PC-3 (cell line): ENCODE data around the gene XYLT2. TPM values are rescaled to one million over a fixed set of nuclear protein-coding genes. Genes with fewer than 3 reads are reported as not detected.

Experiments
- ATAC-seq: fragments of 200-7000 bp; cut with Tn5 transposase; 2 replicates; pipeline ENCODE4 v1.9.1; 2020; ENCODE audit warnings: mild to moderate bottlenecking, moderate library complexity
- BruUV-seq: library from RNA; stranded (reverse); fragments of 400-500 nt; replicated peaks from 2 replicates; lab custom pipeline; 2021; lab: Mats Ljungman, UMichigan
- CTCF ChIA-PET: fragments of 300-600 bp; sonication (Branson Sonifier 250); formaldehyde crosslinking; loops from one replicate; lab custom pipeline; 2022; ENCODE audit warnings: antibody characterized with exemption; lab: Charles Lee
- POLR2A ChIA-PET: fragments of 300-600 bp; sonication (Branson Sonifier 250); formaldehyde crosslinking; loops from one replicate; lab custom pipeline; 2022; ENCODE audit warnings: antibody characterized with exemption; ENCODE audit not compliant: unreplicated experiment; lab: Charles Lee
- DNase-seq: peaks from one replicate; pipeline ENCODE4 v3.0.0-alpha.2; 2015
- H2AFZ ChIP-seq: fragments of 300-600 bp; sonication (generic); 2 replicates; pipeline ENCODE4 v1.6.0; 2016; ENCODE audit warnings: antibody characterized with exemption, low read length
- H3F3A ChIP-seq: fragments of 300-600 bp; sonication (generic); one replicate; pipeline ENCODE4 v1.6.0; 2017; ENCODE audit warnings: antibody characterized with exemption, low read length, control low read depth, mild to moderate bottlenecking; ENCODE audit not compliant: unreplicated experiment
- H3K27ac ChIP-seq: fragments of 300-600 bp; sonication (generic); 2 replicates; pipeline ENCODE4 v1.5.1; 2016; ENCODE audit warnings: mild to moderate bottlenecking, low read length
- H3K27me3 ChIP-seq: fragments of 300-600 bp; sonication (generic); 2 replicates; pipeline ENCODE4 v1.6.1; 2016; ENCODE audit warnings: low read length, mixed read lengths
- H3K36me3 ChIP-seq: fragments of 300-600 bp; sonication (generic); 2 replicates; pipeline ENCODE4 v1.6.1; 2016; ENCODE audit warnings: low read depth, mixed run types, low read length, mixed read lengths
- H3K4me1 ChIP-seq: fragments of 300-600 bp; sonication (generic); 2 replicates; pipeline ENCODE4 v1.5.1; 2016; ENCODE audit warnings: low read length; ENCODE audit not compliant: insufficient read depth
- H3K4me2 ChIP-seq: fragments of 300-600 bp; sonication (generic); 2 replicates; pipeline ENCODE4 v1.6.0; 2016; ENCODE audit warnings: low read length
- H3K4me3 ChIP-seq: fragments of 300-600 bp; sonication (generic); 2 replicates; pipeline ENCODE4 v1.5.1; 2016; ENCODE audit warnings: mild to moderate bottlenecking, low read length, mixed read lengths
- H3K79me2 ChIP-seq: fragments of 300-600 bp; sonication (generic); 2 replicates; pipeline ENCODE4 v1.6.1; 2017; ENCODE audit warnings: low read length, mixed read lengths
- H3K9ac ChIP-seq: fragments of 300-600 bp; sonication (generic); 2 replicates; pipeline ENCODE4 v1.6.0; 2016; ENCODE audit warnings: mild to moderate bottlenecking, low read length
- H3K9me2 ChIP-seq: fragments of 300-600 bp; sonication (generic); replicated peaks from 2 replicates; pipeline ENCODE4 v1.6.1; 2016; ENCODE audit warnings: mixed run types, low read length, mixed read lengths
- H3K9me3 ChIP-seq: fragments of 300-600 bp; sonication (generic); 2 replicates; pipeline ENCODE4 v1.6.1; 2016; ENCODE audit warnings: low read length, mixed read lengths
- H4K20me1 ChIP-seq: fragments of 300-600 bp; sonication (generic); 2 replicates; pipeline ENCODE4 v1.6.1; 2016; ENCODE audit warnings: low read length, mixed read lengths
- CTCF ChIP-seq: fragments of 300-600 bp; sonication (generic); conservative IDR thresholded peaks from 2 replicates; pipeline ENCODE4 v1.5.1; 2017; ENCODE audit warnings: antibody characterized with exemption, low read depth, mild to moderate bottlenecking, low read length
- EZH2 ChIP-seq: fragments of 300-600 bp; sonication (generic); IDR thresholded peaks from one replicate; pipeline ENCODE4 v1.6.1; 2017; ENCODE audit warnings: antibody characterized with exemption, mild to moderate bottlenecking, low read length; ENCODE audit not compliant: unreplicated experiment
- EZH2phosphoT487 ChIP-seq: fragments of 300-600 bp; sonication (generic); IDR thresholded peaks from 2 replicates; pipeline ENCODE4 v1.6.1; 2018; ENCODE audit warnings: mild to moderate bottlenecking, antibody characterized with exemption, low read length, borderline replicate concordance
- intact Hi-C: fragments of 100-400 bp; cut with micrococcal nuclease; formaldehyde crosslinking; loops from 2 replicates; pipeline ENCODE4 v1.9.0; 2023
- total RNA-seq: library from RNA; depleted of rRNA; stranded (reverse); fragments of >200 nt; gene quantifications from 2 replicates; pipeline ENCODE4 v1.2.3, GENCODE V29; 2014

The XYLT2 gene
- total RNA-seq, 1 experiment from 2014 or later: 53.5 TPM

GRCh38 chr17:50323060-50323459, 22.9 kb upstream of the XYLT2 start:
- no peak for DNase-seq
- Histone ChIP-seq H2AFZ (no peak overlapping the region), H4K20me1 (no peaks in the 10 kb centered on the region), H3K27me3 (no peaks in the 10 kb centered on the region), H3K4me3 (no peak overlapping the region), H3K4me1 (no peaks in the 10 kb centered on the region), H3K4me2 (no peak overlapping the region), H3K36me3 (no peaks in the 10 kb centered on the region), H3K27ac (no peak overlapping the region), H3K9ac (no peak overlapping the region), H3K9me3 (no peaks in the 10 kb centered on the region), H3K9me2 (no peaks in the 10 kb centered on the region), H3K79me2 (no peaks in the 10 kb centered on the region), H3F3A (no peaks in the 10 kb centered on the region)
- no TSS peak for BruUV-seq
- intact Hi-C loops: no loop called here
- ChIA-PET POLR2A (no interaction called here), CTCF (no interaction called here)
- ATAC-seq: no peak
- TF ChIP-seq EZH2 (no peak), CTCF (no peak), EZH2phosphoT487 (no peak)

- Histone ChIP-seq H3K9me3 (no peaks in the 10 kb centered on the region), H3K4me1 (peaks cover under 1% of the 10 kb centered on the region; the same call in 1 of the 2 replicates), H3K4me2 (no peak overlapping the region), H3K27ac (no peak overlapping the region), H3K4me3 (no peak overlapping the region), H2AFZ (no peak overlapping the region), H3K79me2 (no peaks in the 10 kb centered on the region), H3F3A (no peaks in the 10 kb centered on the region), H3K27me3 (no peaks in the 10 kb centered on the region), H4K20me1 (no peaks in the 10 kb centered on the region), H3K9ac (no peak overlapping the region), H3K9me2 (no peaks in the 10 kb centered on the region), H3K36me3 (no peaks in the 10 kb centered on the region)
- ChIA-PET POLR2A (no interaction called here), CTCF (no interaction called here)
- TF ChIP-seq EZH2phosphoT487 (no peak), EZH2 (no peak), CTCF (no peak)
- no TSS peak for BruUV-seq
- intact Hi-C loops: no loop called here
- ATAC-seq (no peak), DNase-seq (no peak)
These were observed 20.0 kb upstream of the XYLT2 start for GRCh38 chr17:50325906-50326305.

DNA sequence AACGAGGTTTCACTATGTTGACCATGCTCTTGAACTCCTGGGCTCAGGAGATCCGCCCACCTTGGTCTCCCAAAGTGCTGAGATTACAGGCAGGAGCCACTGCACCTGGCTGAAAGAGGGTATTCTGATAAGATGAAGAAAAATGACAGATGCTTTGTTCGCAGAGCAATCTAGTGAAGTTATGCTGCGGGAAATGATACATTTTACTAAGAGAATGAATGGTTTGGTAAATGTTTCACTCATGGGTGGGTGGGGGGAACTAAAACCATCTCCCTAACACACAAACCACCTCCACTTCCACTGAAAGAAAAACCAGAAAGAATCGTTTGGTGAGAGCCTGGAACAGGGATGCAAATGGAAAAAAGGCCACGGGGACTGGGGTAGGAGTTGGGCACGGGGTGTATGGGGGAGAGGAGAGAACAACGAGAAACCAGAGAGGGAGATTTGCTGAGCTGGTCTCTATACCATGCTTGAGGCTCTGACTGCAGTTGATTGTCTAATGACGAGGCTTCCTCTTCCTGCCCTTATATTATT, 19.0 kb upstream of the XYLT2 start:
- ATAC-seq (no peak), DNase-seq (no peak)
- Histone ChIP-seq H3K27me3 (no peaks in the 10 kb centered on the region), H3K9me3 (no peaks in the 10 kb centered on the region), H3K9ac (no peak overlapping the region), H3K79me2 (no peaks in the 10 kb centered on the region), H3K4me3 (no peak overlapping the region), H3K27ac (no peak overlapping the region), H3K36me3 (no peaks in the 10 kb centered on the region), H2AFZ (no peak overlapping the region), H3K9me2 (no peaks in the 10 kb centered on the region), H3F3A (no peaks in the 10 kb centered on the region), H3K4me2 (no peak overlapping the region), H3K4me1 (peaks cover 9% of the 10 kb centered on the region), H4K20me1 (no peaks in the 10 kb centered on the region)
- ChIA-PET POLR2A (no interaction called here), CTCF (no interaction called here)
- intact Hi-C loops: no loop called here
- BruUV-seq: no TSS peak
- TF ChIP-seq CTCF (no peak), EZH2phosphoT487 (no peak), EZH2 (no peak)
